GM19438 (cell line): ENCODE measurements around the gene ABHD17A.
A peak's percentile ranks its signal among the peaks of the same experiment; 100 is the strongest.
"Not testable (repeated sequence)": the region's sequence is repeated elsewhere in the genome, so short reads cannot be mapped to it uniquely, and the experiment has no call there.

ENCODE experiments used
- ATAC-seq: cut with Tn5 transposase; IDR thresholded peaks from one replicate; pipeline ENCODE4 v1.9.1; 2021; ENCODE audit warnings: low read depth; ENCODE audit not compliant: unreplicated experiment

The ABHD17A gene

GRCh38 chr19:1911098-1911497 is 25.8 kb upstream of the ABHD17A start:
- no peak for ATAC-seq

DNA sequence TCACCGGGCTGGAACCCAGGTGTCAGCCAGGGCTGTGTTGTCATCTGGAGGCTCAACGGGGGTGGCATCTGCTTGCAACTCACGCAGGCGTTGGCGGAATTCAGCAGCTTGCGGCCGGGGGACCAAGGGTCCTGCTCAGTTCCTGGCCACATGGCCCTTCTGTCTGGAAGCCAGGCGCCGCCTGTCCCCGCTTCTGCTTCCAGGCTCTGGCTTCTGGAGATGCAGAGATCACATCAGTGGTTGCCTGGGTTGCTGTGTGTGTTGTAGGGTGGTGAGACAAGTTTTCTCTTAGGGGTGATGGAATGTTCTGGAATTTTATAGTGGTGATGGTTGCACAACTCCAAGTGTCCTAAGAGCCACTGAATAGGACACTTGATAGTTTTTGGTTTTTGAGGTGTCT is 24.9 kb upstream of the ABHD17A start:
- no peak for ATAC-seq

DNA sequence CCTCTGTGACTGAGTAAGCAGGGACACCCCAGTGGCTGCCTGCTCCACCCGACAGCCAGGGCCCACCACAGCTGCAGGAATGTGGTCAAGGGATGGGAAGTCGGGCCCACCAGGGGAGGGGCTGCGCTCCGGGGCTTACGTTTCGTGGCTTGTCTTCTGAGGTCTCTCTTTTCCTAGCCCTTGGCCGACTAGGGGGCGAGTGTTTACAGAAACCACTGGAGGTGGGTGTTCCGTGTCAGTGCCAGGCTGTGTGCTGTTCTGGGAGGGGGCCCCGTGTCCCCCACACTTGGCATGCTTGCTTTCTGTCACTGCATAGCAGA is 24.4 kb upstream of the ABHD17A start:
- no peak for ATAC-seq

DNA sequence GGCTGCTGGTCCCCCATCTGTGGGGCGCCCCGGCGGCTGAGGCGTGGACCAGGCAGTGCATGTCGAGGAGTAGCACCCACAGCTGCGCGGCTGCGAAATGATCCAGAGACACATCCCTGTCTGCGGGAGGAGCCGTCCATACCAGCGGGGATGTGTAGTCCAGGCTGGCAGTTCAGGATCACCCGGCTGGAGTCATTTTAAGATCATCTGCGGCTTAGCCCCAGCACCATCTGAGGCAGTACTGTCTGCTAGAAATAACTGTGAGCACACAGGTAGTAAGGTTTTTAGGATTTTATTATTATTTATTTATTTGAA is 23.0 kb upstream of the ABHD17A start:
- no peak for ATAC-seq

- no peak for ATAC-seq
These were observed 22.5 kb upstream of the ABHD17A start for GRCh38 chr19:1907563-1908363.

- no peak for ATAC-seq
These were observed 21.8 kb upstream of the ABHD17A start for GRCh38 chr19:1906985-1907562.

DNA sequence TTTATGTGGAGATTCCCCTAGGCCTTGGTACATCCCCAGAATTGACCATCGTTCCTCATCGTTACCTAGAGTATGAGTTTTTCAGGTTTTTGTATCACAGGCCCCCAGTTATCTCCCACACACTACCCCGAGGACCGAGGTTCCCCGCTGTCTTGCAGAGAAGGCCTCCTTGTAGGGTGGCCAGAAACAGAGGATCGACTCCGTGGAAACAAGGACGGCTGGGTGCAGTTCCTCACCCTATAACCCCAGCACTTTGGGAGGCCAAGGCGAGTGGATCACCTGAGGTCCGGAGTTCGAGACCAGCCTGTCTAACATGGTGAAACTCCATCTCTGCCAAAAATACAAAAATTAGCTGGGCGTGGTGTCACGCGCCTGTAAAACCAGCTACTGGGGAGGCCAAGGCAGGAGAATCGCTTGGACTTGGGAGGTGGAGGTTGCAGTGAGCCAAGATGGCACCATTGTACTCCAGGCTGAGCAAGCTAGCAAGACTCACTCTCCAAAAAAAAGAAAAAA is 20.6 kb upstream of the ABHD17A start:
- ATAC-seq = no peak

GRCh38 chr19:1905110-1905862 is 20.0 kb upstream of the ABHD17A start, which contains the start of the genes ADAT3 and SCAMP4:
Gene ADAT3, plus strand, starts transcription at chr19:1905399. Its CDS starts 6,649 bp downstream, at chr19:1912048.
Gene SCAMP4, plus strand, starts transcription at chr19:1905399. Its CDS starts 9,621 bp downstream, at chr19:1915020.
- ATAC-seq = peak; percentile 80

- ATAC-seq = no peak
These were observed 19.5 kb upstream of the ABHD17A start for GRCh38 chr19:1904860-1905109.

- no peak for ATAC-seq
These were observed 17.6 kb upstream of the ABHD17A start for GRCh38 chr19:1902923-1903322.

DNA sequence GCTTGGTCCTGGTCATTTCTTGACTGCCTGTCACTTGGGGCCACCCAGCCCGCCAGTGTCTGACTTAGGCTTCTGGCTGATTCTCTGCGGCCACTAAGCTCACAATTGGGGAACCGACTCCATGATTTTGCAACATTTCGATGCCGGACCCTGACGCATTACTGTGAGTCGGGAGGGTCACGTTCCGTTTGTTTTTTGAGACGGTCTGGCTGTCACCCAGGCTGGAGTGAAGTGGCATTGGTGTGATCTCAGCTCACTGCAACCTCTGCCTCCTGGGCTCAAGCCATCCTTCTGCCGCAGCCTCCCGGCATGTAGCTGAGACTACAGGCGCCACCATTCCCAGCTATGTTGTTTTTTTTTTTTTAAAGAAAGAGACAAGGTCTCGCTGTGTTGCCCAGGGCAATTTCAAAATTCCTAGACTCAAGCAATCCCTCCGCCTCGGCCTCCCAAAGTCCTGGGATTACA is 16.7 kb upstream of the ABHD17A start:
- no peak for ATAC-seq

GRCh38 chr19:1896508-1896907 is 11.2 kb upstream of the ABHD17A start:
- ATAC-seq = no peak

DNA sequence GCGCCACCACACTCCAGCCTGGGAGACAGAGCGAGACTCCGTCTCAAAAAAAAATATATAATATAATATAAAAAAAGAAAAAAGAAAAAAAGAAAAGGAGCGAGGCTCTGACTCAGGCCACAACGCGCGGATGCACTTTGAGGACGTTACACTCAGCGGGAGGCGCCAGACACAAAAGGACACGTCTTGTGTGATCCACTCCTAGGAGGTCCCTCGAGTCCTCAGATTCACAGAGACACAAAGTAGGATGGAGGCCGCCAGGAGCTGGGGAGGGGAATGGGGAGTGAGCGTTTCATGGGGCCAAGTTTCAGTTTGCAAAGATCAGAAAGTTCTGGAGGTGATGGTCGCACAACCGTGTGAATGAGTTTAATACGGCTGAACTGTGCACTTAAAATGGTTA is 8.5 kb upstream of the ABHD17A start:
- ATAC-seq = no peak

- no peak for ATAC-seq
These were observed 4.6 kb upstream of the ABHD17A start for GRCh38 chr19:1889907-1890306.

- ATAC-seq = no peak
These were observed 3.1 kb upstream of the ABHD17A start for GRCh38 chr19:1888385-1888784.

DNA sequence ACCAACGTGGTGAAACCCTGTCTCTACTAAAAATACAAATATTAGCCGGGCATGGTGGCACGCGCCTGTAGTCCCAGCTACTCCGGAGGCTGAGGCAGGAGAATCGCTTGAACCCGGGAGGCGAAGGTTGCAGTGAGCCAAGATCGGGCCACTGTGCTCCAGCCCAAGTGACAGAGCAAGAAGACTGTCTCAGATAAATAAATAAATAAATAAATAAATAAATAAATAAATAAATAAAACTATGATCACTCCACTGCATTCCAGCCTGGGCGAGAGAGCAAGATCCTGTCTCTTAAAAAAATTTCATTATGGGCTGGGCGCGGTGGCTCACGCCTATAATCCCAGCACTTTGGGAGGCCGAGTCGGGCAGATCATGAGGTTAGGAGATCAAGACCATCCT is 1.1 kb upstream of the ABHD17A start:
- not testable (repeated sequence) for ATAC-seq

- no peak for ATAC-seq
These were observed 469 bp downstream of the ABHD17A start for GRCh38 chr19:1884719-1885334.

GRCh38 chr19:1884291-1884718 is 991 bp downstream of the ABHD17A start:
- ATAC-seq = no peak

DNA sequence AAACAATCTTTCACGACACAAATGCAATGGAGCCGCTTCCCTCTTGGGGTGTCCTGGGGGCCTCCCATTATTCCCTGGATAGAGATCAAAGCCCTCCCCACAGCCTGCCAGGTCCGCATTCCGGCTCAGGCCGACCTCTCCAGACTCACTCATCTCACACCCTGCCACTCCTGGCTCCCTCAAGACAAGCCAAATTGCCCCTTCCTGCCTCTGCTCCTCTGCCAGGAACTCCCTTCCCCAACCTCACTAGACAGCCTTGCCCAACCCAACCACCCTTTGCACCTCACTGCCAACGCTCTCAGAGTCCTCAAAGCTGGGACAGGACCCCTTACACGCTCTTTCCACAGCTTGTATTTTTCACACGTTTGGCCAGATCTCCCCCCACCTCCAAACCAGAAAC is 1.5 kb downstream of the ABHD17A start:
- ATAC-seq = no peak

DNA sequence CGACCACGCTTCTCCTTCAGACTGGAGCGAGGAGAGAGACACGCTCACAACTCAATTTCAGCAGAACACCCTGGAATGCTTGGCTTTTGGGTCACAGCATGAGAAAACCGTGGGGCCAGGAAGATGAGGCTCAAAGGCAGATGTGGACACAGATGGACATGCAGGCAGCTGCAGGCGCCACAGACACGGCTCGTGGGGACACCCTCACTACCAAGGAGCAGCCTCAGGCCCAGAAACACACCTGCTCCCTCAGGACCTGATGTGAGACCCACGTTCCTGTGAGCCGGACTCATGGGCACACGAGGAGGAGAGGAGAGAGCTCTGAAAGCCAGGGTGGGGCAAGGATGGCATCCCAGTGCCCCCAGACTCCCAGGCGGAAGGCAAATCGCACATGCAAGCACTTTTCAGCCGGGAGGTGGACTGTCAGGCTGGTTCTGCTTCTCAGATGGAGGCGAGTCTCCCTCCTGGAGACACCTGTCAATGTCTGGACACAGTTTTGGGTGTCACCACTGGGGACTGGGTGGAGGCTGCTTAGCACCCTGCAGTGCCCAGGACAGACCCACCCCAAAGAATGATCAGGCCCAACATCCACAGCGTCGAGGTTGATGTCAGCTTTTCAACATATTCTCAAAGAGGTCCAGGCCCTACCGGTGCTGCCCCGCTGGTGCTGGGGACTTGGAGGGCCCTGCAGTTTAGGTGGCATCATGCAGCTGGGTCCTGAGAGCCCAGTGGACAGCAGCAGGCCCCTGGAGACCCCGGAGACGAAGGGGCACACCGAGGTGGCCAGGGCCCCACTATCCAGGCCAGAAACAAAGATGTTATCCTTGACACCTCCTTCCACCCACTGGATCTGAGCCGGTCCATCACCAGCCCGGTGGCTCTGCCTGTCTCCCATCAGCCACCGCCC is 2.3 kb downstream of the ABHD17A start:
- no peak for ATAC-seq
